Suppressor macrophage treated with lipopolysaccharide for 1 hour (primary cell): ENCODE data around the gene LMTK3.
"Not testable (repeated sequence)": the region's sequence is repeated elsewhere in the genome, so short reads cannot be mapped to it uniquely, and the experiment has no call there.

Experiments used
- DNase-seq, 3 donors: peaks; one replicate each; pipeline ENCODE4 v3.0.0-alpha.2; 2020 to 2022

The LMTK3 gene

DNA sequence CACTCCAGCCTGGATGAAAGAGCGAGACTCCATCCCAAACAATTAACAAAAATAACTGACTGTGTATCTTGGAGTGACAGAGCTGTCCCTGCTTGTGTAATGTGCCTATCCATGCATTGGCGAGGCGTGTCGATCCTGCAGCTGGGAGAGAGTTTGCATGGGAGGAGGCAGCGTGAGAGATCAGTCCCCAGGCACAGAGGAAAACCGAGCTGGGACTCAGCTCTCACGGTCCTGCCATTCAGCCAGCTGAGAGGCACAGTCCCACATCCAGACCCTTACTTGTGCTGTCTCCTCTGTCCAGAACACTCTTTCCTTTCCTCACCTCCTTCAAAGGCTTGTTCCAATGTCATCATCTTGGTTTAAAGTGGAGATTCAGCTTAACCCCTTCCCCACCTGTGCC is 28.5 kb upstream of the LMTK3 start:
- no peak for DNase-seq

DNA sequence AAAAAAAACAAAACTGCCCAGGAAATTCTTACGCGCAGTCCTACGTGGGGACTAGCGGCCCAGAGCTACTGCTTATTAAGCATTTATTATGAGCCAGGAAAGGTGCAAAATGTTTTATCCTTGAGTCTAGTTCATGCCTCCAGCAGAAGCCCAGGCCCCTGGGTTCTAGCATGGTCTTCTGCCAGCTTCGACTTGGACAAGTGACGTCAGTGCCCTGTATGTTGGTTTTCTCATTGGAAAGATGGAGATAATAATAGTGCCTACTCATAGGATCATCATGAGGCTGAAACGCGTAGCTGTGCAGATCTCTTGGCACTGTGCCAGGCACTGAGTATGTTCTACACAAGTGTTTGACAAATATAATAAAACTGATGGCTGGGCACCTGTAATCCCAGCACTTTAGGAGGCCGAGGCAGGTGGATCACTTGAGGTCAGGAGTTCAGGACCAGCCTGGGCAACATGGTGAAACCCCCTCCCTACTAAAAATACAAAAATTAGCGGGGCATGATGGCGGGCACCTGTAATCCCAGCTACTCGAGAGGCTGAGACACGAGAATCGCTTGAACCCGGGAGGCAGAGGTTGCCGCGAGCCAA is 28.0 kb upstream of the LMTK3 start:
- DNase-seq, result no peak

DNA sequence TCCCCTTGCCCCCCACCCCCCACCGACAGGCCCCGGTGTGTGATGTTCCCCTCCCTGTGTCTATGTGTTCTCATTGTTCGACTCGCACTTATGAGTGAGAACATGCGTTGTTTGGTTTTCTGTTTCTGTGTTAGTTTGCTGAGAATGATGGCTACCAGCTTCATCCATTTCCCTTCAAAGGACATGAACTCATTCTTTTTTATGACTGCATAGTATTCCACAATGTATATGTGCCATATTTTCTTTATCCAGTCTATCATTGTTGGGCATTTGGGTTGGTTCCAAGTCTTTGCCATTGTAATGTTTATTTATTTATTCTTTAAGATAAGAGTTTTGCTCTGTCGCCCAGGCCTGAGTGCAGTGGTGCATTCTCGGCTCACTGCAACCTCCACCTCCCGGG is 26.4 kb upstream of the LMTK3 start:
- not testable (repeated sequence) for DNase-seq

DNA sequence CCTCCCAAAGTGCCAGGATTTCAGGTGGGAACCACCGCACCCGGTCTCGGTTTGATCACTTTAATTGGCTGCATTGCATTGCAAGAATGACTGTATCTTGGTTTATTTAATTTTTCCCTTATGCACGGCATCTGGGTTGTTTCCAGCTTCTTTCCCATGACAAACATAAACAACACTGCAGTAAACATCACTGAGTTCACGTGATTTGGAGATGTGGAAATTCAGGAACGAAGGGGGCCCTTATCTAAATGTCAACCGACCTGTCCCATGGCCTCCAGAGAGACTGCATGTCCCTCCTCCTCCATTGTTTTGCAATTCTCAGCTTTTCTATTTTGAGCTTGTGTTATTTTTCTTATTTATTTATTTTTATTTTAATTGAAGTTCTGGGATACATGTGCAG is 25.9 kb upstream of the LMTK3 start:
- DNase-seq, result no peak

DNA sequence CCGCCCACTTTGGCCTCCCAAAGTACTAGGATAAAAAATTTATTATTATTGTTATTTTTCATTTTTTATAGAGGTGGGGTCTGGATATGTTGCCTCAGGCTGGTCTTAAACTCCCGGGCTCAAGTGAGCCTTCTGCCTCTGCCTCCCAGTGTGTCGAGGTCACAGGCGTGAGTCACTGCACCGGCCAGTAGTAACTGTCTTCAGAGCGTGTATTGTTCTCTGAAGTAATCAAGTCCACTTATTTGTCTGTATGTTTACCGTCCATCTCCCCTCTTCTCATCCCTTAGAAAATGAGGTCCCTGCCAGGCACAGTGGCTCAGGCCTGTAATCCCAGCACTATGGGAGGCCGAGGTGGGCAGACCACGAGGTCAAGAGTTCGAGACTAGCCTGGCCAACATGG is 22.1 kb upstream of the LMTK3 start:
- no peak for DNase-seq

DNA sequence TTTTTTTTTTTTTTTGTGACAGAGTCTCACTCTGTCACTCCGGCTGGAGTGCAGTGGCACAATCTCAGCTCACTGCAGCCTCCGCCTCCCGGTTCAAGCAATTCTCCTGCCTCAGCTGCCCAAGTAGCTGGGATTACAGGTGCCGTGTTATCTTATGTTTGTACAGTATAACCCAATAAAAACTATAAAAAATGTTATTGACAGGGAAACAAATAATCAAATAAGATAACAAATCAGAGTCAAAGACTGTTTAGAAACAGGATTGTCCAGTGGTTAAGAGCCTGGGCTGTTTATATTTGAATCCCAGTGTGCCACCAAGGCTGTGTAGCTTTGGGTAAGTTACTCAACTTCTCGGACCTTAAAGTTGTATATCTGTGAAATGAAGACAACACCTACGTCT is 19.1 kb upstream of the LMTK3 start:
- DNase-seq, result no peak

DNA sequence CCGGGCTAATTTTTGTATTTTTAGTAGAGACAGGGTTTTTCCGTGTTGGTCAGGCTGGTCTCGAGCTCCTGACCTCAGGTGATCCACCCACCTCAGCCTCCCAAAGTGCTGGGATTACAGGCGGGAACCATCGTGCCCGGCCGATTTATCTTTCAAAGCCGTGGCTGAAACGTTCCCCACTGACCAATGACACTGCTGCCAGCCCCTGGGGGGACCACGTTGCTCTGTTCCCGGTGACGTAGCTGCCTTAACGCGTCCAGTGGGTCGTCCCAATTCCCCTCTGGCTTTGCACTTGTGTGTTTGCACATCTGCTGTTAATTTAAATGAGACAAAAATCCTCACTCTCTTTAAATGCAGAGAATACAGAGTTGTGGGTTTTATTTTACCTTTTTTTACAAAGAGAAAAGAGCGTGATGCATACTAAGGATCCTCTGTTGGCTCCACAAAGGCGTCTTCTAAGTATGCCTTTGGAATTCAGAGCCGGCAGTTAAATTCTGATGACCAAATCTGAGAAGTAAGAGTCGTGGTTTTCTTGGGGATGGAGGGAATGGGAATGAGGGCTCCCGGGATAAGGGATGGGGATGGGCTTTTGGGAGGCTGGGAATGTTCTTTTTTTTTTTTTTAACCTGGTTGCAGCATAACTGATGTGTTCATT is 18.6 kb upstream of the LMTK3 start:
- no peak for DNase-seq

DNA sequence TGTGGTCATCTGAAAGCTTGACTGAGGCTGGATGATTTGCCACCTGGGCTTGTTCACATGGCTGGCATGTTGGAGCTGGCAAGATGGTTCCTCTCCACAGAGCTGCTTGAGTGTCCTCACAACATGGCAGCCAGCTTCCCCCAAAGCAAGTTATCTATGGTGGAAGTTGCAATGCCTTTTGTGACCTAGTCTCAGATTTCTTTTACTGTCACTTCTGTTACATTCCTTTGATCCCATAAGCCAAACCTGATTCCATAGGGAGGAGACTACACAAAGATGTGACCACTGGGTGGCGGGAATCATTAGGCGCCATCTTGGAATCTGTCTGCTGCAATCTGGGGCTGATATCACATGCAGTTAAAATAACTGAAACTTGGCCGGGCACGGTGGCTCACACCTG is 17.5 kb upstream of the LMTK3 start:
- DNase-seq, result no peak

DNA sequence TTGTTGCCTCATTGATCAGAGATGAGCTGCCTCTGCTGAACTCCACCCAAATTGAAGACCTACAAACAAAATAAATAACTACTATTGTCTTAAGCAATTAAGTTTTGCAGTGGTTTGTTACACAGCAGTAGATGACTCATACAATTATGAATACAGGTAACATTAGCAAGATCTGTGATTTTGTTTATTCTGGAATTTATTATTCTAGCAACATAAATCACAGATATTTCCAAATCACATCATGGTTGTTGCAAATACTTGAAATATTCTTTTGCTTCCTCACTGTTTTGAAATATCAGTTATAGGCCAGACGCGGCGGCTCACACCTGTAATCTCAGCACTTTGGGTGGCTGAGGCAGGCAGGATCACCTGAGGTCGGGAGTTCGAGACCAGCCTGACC is 13.1 kb upstream of the LMTK3 start:
- no peak for DNase-seq

DNA sequence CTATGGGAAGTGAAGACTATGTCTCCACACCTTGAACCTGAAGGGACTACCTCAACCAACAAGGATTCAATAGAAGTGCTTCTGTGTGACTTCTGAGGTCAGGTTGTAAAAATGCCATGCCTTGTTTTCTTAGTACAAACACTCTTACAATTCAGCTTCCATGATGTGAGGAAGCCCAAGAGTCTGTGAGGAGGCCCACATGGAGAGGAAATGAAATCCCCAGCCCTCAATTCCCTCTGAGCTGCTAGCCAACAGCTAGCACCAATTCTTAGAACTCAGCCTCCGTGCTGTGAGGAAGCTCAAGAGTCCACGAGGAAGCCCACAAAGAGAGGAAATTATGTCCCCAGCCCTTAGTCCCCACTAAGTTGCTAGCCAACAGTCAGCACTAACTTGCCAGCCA is 12.6 kb upstream of the LMTK3 start:
- DNase-seq, result no peak

DNA sequence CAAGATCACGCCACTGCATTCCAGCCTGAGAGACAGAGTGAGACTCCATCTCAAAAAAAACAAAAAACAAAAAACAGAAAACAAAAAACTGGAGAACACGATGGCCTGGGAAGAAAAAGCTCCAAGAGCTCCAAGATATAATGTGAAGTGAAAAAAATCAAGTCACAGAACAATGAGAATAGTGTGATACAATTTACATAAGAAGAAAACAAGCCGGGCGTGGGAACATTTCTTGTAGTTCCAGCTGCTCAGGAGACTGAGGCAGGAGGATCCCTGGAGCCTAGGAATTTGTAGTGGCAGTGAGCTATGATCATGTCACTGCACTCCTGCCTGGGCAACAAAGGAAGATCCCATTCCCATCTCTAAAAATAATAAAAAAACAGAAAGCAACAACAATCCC is 8.5 kb upstream of the LMTK3 start:
- DNase-seq, result no peak

DNA sequence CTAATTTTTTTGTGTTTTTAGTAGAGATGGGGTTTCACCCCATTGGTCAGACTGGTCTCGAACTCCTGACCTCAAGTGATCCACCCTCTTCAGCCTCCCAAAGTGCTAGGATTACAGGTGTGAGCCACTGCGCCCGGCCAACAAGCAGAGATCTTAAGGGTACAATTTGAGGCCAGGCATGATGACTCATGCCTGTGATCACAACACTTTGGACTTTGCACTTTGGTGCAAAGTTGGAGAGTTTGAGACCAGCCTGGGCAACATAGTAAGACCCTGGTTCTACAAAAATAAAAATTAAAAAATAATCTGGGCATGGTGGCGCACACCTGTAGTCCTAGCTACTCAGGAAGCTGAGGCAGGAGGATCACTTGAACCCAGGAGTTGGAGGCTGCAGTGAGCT is 7.8 kb upstream of the LMTK3 start:
- DNase-seq, result not testable (repeated sequence)

DNA sequence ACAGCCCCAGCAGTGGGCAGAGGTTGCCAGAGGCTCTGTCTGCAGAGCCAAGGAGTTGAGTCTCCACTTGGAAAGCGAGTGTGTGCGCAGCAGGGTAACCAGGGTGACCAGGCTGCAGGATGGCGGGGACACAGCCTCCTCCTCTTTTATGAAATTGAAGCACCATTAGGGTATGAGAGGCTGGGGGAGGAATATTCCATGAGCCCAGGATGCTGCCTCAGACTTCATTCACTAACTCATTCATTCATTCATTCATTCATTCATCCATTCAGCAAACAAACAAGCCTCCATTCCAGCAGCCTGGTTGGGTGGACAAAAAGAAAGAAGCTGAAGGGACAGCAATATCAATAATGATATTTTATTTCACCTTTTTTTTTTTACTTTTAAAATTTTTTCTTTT is 6.6 kb upstream of the LMTK3 start:
- no peak for DNase-seq

DNA sequence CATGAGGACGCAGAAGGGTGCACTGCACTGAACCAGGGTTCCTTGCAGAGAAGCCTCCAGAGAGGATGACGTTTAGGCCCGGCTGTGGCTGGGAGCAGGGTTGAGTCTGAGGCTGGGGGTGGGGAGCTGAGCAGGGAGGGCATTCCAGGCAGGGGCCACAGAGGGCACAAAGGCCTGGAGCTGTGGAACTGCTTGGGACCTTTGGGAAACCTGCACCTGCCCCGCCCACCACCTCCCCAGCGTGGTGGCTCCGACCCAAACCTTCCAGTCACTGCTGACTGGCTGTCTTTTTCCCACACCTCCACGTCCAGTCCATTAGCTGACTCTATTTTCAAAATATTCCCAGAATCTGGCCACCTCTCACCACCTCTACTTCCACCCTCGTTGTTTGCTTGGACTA is 4.9 kb upstream of the LMTK3 start:
- no peak for DNase-seq

DNA sequence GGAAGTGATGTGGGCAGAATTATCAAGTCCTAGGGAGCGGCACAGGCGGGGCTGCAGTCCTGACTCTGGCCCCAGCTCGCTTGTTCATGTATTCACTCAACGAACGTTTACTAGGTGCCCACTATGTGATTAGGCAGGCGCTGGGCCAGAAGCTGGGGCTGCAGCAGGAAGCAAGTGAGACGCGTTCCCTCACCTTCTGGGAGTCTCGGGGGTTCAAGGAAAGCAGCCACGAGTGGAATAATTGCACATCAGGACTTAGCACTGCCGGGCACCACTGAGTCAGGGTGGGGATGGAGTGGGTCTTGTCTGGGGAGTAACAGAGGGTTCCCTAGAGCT is 2.5 kb upstream of the LMTK3 start:
- no peak for DNase-seq

DNA sequence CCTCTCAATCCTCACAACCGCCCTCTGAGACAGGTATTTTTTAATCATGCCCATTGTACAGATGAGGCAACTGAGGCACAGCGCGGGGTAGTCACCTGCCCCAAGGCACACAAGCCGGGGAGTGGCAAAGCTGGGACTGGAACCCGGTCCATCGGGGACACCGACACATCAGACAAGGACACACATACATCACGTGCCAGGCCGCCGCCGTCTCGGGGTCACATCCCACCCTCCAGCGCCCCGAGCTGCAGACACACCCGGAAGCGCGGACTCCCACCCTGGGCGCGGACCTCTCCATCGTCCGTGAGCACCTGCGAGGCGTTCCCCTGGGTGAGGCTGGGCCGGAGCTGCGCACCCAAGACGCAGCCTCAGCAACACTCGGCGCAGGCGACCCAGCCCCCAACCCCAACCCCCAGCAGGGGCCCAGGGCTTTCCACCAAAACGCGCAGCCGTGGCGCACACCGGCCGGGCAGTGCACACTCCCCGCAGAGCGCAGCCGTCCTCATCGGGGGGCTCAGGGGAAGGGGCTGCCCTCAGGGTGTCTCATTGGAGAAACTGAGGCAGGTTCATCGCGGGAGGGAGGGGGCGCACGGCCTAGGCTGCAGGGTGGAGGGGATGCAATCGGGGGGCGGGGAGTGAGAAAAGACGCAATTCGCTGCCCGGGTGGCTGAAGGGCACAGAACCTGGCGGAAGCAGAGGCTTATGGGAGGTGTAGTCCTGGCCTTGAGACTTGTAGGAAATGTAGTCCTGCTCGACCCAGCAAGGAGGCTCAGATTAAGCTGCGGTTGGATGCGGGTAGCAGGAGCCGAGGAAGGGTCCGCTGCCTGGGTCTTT is 1.9 kb upstream of the LMTK3 start:
- peak; percentile 59 to 71 (median 62) for DNase-seq

DNA sequence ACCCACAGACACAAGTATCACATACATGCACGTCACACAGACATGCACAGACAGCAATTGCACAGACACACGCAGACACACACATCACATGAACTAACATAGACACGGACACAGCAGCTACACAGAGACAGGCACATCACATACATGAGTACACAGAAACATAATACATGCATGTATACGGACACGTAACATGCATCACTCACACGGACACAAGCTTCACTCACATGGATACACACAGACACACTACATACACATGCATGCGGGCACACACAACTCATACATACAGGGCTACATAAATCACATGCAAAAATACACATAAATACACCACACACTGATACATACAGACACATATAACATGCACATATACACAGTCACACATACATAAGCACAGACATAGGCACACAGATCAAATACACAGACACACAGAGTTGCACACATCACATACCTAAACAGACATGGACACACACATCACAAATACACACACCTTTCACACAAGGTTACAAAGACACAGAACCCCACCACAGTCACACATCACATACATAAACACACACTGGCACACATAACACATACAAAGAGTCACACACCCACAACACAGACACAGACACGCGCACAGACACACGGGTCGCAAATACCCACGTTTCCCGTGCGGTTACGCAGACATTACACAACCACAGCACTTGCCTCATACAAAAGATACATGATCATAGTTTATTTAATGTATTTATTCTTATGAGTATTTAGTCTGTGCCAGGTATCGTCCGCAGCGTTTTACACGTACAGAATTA is 1.1 kb upstream of the LMTK3 start:
- peak in 2 of 3 donors; percentile 25 to 35 for DNase-seq

DNA sequence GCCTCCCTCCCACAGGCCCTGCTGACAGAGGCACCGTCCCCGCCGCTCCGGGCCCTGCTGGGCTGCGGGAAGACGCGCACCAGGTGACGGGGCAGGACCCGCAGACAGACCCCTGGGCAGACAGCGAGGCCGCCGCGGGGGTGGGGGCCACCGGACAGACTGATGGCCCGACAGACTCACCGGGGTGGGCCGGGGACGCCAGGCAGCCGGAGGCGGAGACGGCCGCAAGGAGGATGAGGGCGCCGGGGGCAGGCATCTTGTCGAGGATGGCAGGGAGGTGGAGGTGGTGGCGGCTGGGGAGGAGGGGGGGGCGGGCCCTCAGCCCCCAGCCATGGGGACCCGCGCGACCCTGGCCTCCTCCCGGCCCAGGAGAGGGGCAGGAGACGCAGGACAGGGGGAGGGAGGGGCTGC is 309 bp downstream of the LMTK3 start:
- no peak for DNase-seq

DNA sequence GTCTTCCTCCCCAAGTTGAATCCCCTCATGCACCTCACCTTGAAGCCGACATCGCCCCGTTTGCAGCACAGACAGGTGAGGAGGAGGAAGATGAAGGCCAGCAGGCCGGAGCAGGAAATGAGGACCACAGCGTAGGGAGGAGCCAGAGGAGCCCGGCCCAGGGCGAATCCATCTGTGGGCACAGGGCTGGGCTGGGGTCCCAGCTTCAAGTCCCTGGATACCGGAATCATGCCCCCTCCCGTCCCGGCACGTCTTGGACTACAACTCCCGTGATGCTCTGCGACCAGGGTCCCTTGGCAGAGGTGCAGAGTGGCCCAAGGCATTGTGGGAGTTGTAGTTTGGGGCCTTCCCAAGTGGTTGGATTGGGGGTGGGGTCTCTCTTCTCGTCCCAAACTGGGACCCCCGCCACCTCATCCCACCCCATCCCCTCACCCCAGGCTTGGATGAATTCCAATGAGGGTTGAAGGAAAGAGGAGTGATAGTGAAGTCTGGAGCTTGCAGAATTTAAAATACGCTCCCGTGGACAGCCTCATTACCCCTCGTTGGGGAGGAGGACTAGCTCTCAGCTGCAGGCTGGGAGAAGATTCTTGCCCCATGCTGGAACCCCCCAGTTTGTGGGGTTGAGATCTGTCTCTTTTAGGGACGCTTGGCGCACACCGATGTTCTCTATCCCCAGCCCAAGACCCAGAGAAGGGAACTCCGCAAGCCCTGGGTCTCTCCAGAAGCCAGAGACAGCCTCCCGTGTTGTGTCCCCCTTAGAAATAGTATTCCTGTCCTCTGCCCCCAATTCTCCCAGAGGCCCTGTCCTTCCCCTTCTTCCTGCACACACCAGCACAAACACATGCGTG is 990 bp downstream of the LMTK3 start:
- peak; percentile 52 to 72 (median 71) for DNase-seq

DNA sequence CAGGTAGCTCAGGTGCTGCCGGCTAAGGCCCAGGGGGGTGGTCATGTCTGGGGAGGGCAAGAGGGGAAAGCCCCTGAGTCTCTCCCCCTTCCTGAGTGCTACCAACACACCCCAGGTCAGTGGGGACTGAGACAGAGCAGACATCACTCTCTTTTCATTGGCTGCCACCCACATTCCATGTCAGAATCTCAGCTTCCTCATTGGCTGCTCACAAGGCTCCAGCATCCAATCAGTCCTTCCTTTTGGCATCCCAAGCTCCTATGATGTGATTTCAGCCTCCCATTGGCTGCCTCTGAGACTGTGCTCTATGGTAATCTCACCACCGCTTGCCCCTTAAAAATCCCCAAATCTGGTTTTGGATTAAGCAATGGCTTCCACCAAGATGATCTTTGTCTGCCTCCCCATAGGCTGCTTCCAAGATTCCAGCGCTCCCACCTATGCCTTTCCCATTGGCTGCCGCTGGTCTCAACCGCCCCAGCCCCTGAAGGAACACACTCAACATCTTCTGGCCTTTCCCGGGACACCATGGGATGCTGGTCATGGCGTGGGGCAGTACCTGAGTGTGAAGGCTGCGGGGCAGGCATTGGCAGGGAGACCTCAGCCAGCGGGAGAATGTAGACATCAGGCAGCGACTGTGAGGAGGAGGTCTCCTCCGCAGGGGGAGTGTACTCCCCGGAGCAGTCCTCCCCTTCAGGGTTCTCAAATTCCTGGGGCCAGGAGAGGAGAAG is 2.0 kb downstream of the LMTK3 start:
- peak; percentile 31 to 37 (median 33) for DNase-seq

DNA sequence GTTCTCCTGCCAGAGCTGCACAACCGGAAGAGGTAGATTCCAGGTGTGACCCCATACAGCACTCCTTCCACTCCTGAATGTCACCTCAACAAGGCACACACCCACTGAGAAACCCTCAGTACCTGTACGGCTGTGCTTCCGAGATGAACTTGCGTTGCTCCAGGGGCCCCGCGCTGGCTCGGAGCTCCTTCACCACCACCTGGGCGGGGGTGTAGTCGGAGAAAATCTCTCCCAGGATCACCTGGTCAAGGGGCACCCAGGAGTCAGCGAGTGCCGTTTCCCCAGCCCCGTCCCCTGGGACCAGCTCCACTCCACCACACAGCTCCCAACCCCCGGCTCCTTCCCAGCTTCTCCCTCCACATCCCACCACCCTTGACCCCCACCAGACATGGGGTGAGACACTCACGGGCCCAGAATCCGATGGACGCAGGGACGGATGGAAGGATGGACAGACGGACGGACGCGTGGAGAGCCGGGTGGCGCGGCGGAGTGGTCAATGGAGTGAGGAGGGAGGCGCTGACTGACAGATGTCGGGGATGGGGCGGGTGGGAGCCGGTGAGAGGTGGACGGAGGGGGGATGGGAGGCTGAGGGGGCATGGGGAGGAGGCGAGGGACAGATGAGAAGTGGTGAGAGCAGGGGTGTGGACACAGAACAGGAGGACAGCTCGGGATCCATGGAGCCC is 2.8 kb downstream of the LMTK3 start:
- no peak for DNase-seq
